Natural killer cell (primary cell): ENCODE data around the gene DACH1. TPM values are rescaled to one million over a fixed set of nuclear protein-coding genes. Genes with fewer than 3 reads are reported as not detected.

ENCODE experiments used
- ATAC-seq, 3 donors: fragments of 150-1000 bp in 2 of 3; fragments of 200-7000 bp in 1 of 3; cut with Tn5 transposase; 1 replicate in 1 of 3; 2 replicates in 2 of 3; pipeline ENCODE4 v1.10.0; 2021; ENCODE audit warnings: mild to moderate bottlenecking in 2 of 3, moderate library complexity in 2 of 3
- DNase-seq, 2 donors: peaks; one replicate each; pipeline versions ENCODE4 v3.0.0 to v3.0.0-alpha.2; 2013 to 2021; ENCODE audit warnings: mixed read lengths in 1 of 2
- H3K27ac ChIP-seq: one replicate; pipeline ENCODE4 v1.5.1; 2013; ENCODE audit warnings: mild to moderate bottlenecking, low read length
- H3K27me3 ChIP-seq: one replicate; pipeline ENCODE4 v1.6.1; 2013; ENCODE audit warnings: low read length; ENCODE audit not compliant: control insufficient read depth, insufficient read depth
- H3K36me3 ChIP-seq: one replicate; pipeline ENCODE4 v1.6.1; 2013; ENCODE audit warnings: low read length; ENCODE audit not compliant: control insufficient read depth, insufficient read depth
- H3K4me1 ChIP-seq: one replicate; pipeline ENCODE4 v1.6.1; 2013; ENCODE audit warnings: low read length; ENCODE audit not compliant: control insufficient read depth, insufficient read depth
- H3K4me3 ChIP-seq: one replicate; pipeline ENCODE4 v1.5.1; 2013; ENCODE audit warnings: low read length
- H3K9me3 ChIP-seq: one replicate; pipeline ENCODE4 v1.6.1; 2013; ENCODE audit warnings: low read length; ENCODE audit not compliant: control insufficient read depth, insufficient read depth
- H3K27ac Mint-ChIP-seq, 2 donors: one replicate each; pipeline ENCODE4 v1.8.0; 2022; ENCODE audit warnings: mild to moderate bottlenecking in 2 of 2, mixed read lengths in 2 of 2, moderate library complexity in 1 of 2
- H3K27me3 Mint-ChIP-seq, 2 donors: one replicate each; pipeline ENCODE4 v1.8.0; 2022; ENCODE audit warnings: low read depth in 2 of 2, mixed read lengths in 2 of 2
- H3K36me3 Mint-ChIP-seq: one replicate; pipeline ENCODE4 v1.8.0; 2022; ENCODE audit warnings: mixed read lengths
- H3K4me1 Mint-ChIP-seq, 2 donors: one replicate each; pipeline ENCODE4 v1.8.0; 2022; ENCODE audit warnings: mixed read lengths in 2 of 2
- H3K4me3 Mint-ChIP-seq: one replicate; pipeline ENCODE4 v1.8.0; 2022; ENCODE audit warnings: mild to moderate bottlenecking, moderate library complexity, mixed read lengths
- H3K9me3 Mint-ChIP-seq, 2 donors: one replicate each; pipeline ENCODE4 v1.8.0; 2022; ENCODE audit warnings: mixed read lengths in 2 of 2
- WGBS: methylation state at CpG from one replicate; pipeline ENCODE4 v1.1.7; 2013; ENCODE audit warnings: missing lambda C conversion rate; ENCODE audit not compliant: insufficient coverage; 5-methylcytosine and 5-hydroxymethylcytosine counted together
- intact Hi-C: fragments of 100-400 bp; cut with micrococcal nuclease; formaldehyde crosslinking; loops from one replicate; pipeline ENCODE4 v1.14.2; 2022
- total RNA-seq, 4 donors: library from RNA; stranded (reverse); fragments of 120-200 nt in 1 of 4; gene quantifications; one replicate each; pipeline versions ENCODE4 v1.2.3 to v1.2.4, GENCODE V29; 2013 to 2022
- TF ChIP-seq, protein P1 (sequence below): fragments of 200-600 bp; IDR thresholded peaks from one replicate; pipeline ENCODE4 v1.8.0; 2022; ENCODE audit warnings: antibody characterized with exemption

The DACH1 gene
- total RNA-seq, 3 donors from 2014 or later (not counting 1 experiment from before 2014, with no cell fraction given), result 0.29 to 2.3 (median 0.49) TPM

DNA sequence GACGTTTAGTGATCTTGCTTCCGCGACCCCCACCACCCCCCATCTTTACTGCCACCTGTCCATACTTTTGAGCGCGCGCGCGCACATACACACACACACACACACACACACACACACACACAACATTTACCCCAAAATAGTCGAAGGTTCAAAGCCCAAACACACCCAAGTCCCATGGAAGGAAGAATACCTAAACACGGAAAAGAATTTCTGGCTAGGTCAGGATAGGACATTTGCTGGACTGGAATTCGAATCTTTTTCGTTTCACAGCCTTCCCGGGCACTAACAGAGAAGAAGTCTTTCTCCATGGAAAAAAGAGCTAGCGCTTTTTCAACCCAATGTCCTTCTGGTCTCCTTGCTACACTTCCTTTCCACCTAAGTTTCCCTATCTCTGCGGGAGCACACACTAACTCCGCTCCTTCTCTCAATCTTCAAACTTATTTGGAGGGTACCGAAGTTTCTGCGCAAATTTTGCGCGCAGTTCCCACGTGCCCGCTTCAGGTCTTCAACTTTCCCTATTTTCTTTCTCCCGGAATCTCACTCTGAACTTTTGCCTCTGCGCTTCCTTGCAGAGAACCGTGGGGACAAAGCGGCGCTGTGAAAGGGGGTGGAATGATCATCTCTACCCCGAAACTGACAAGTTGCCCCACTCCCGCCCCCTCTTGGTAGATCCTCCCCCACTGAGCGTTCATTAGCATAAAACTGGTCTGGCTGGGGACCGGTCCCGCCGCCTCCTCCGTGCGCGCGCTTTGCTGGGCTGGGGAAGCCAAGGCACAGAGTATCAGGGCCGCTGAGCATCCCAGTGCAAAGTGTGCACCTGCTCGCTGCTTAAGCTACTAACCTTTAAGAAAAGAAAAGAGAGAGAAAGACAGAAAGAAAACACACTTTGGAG, 2.7 kb downstream of the DACH1 start:
- peak overlapping the region; percentile 94 for H3K4me3 Mint-ChIP-seq
- Histone ChIP-seq H3K9me3 (no peaks in the 10 kb centered on the region), H3K36me3 (no peaks in the 10 kb centered on the region), H3K4me1 (peaks cover 28% of the 10 kb centered on the region), H3K27ac (no peak overlapping the region), H3K4me3 (peak overlapping the region; percentile 56), H3K27me3 (peaks cover 12% of the 10 kb centered on the region)
- peaks cover 0 to 3% of the 10 kb centered on the region in 2 donors for H3K9me3 Mint-ChIP-seq
- intact Hi-C loops, result no loop called here
- peaks cover 33 to 50% of the 10 kb centered on the region in 2 donors for H3K27me3 Mint-ChIP-seq
- 2% methylated on average over 35 of the region's 39 CpGs for WGBS
- TF ChIP-seq, protein P1, sequence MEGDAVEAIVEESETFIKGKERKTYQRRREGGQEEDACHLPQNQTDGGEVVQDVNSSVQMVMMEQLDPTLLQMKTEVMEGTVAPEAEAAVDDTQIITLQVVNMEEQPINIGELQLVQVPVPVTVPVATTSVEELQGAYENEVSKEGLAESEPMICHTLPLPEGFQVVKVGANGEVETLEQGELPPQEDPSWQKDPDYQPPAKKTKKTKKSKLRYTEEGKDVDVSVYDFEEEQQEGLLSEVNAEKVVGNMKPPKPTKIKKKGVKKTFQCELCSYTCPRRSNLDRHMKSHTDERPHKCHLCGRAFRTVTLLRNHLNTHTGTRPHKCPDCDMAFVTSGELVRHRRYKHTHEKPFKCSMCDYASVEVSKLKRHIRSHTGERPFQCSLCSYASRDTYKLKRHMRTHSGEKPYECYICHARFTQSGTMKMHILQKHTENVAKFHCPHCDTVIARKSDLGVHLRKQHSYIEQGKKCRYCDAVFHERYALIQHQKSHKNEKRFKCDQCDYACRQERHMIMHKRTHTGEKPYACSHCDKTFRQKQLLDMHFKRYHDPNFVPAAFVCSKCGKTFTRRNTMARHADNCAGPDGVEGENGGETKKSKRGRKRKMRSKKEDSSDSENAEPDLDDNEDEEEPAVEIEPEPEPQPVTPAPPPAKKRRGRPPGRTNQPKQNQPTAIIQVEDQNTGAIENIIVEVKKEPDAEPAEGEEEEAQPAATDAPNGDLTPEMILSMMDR, result no peak
- DNase-seq (peak in 1 of 2 donors; percentile 43), ATAC-seq (peak; percentile 55 to 75 (median 57))
- peak overlapping the region in 1 of 2 donors; percentile 51 for H3K27ac Mint-ChIP-seq
- peaks cover 23 to 26% of the 10 kb centered on the region in 2 donors for H3K4me1 Mint-ChIP-seq
- H3K36me3 Mint-ChIP-seq, result peaks cover 10% of the 10 kb centered on the region

DNA sequence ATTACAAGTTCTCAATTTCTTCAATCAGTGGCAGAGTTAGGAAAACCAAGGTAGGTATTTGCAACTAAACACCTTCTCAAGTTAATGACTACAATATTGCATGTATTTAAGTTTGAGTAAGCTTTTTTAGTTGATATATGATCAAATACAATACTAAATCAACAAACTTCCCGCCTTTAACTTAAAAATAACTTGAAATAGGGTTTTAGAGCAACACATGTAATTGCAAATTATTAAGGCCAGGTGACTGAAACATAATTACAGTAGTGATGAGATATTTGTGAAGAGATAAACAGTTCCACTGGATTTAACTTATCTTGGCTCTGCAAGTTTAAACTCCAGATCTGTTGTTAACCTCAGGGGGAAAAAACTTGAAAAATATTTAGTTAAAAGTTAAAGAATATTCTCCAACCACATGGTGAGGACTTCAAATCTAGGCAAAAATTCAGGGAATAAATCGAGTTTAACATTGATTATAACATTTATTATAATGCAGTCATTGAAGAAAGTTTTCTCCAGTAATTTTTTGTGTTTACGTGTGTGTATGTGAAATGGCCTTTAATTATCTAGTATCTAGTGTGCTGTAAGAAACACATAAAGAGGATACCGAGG, 3.6 kb downstream of the DACH1 start:
- H3K27ac ChIP-seq, result no peak overlapping the region
- intact Hi-C loops, result no loop called here
- H3K36me3 Mint-ChIP-seq, result peaks cover 10% of the 10 kb centered on the region
- H3K36me3 ChIP-seq, result no peaks in the 10 kb centered on the region
- no peak overlapping the region for H3K4me3 ChIP-seq
- peaks cover 23 to 26% of the 10 kb centered on the region in 2 donors for H3K4me1 Mint-ChIP-seq
- peaks cover 0 to 7% of the 10 kb centered on the region in 2 donors for H3K9me3 Mint-ChIP-seq
- ATAC-seq (no peak), DNase-seq (no peak)
- H3K4me3 Mint-ChIP-seq, result peak overlapping the region; percentile 67
- WGBS, result 43% methylated on average over 2 of the region's 4 CpGs
- no peaks in the 10 kb centered on the region for H3K9me3 ChIP-seq
- TF ChIP-seq, protein P1, result no peak
- H3K27ac Mint-ChIP-seq, result no peak overlapping the region
- peaks cover 32 to 41% of the 10 kb centered on the region in 2 donors for H3K27me3 Mint-ChIP-seq
- peaks cover 28% of the 10 kb centered on the region for H3K4me1 ChIP-seq
- H3K27me3 ChIP-seq, result peaks cover 12% of the 10 kb centered on the region

DNA sequence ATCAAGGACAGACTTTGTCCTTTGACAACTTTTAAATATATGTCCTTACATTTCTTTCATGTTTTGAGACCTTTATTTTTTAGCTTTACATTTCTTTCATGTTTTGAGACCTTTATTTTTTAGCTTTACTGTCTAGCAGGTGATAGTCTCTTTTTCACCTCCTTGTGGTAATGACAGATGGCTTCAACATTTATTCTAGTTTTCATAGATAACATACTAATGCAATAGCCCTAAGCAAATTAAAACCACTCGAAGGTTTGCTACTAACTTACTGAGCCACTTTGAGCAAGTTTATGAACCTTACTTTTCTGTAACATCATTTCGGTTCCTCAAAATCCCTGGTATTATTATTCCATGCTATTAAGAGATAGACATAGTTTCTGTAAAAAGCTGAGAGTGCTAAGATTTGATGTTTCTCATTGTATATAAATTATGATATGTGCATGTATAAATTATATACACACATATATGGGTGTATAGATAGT, 4.5 kb downstream of the DACH1 start:
- peaks cover 12% of the 10 kb centered on the region for H3K27me3 ChIP-seq
- H3K4me1 ChIP-seq, result peaks cover 28% of the 10 kb centered on the region
- ATAC-seq (no peak), DNase-seq (no peak)
- no peaks in the 10 kb centered on the region for H3K9me3 ChIP-seq
- 33% methylated on average over 1 of the region's 2 CpGs for WGBS
- Mint-ChIP-seq H3K4me3 (no peak overlapping the region), H3K4me1 (peaks cover 23 to 26% of the 10 kb centered on the region in 2 donors), H3K27ac (no peak overlapping the region), H3K36me3 (peaks cover 10% of the 10 kb centered on the region), H3K9me3 (peaks cover 0 to 7% of the 10 kb centered on the region in 2 donors), H3K27me3 (peaks cover 31 to 38% of the 10 kb centered on the region in 2 donors)
- intact Hi-C loops, result no loop called here
- no peaks in the 10 kb centered on the region for H3K36me3 ChIP-seq
- H3K4me3 ChIP-seq, result no peak overlapping the region
- H3K27ac ChIP-seq, result no peak overlapping the region
- TF ChIP-seq, protein P1, result no peak
